ENCODE data around the gene MACROD2. TPM values are rescaled to one million over a fixed set of nuclear protein-coding genes. Genes with fewer than 3 reads are reported as not detected.

MACROD2 gene
- total RNA-seq, 1 donor from 2014 or later: not detected

- H3K4me3 Mint-ChIP-seq (ENCODE audit: low read depth): no peak overlapping the region
- H3K27ac Mint-ChIP-seq: no peak overlapping the region
- no peaks in the 10 kb centered on the region for H3K36me3 Mint-ChIP-seq (ENCODE audit: low read depth)
- intact Hi-C loops (cut with micrococcal nuclease): no loop called here
- no peak for DNase-seq (ENCODE audit: low spot score)
- H3K27me3 Mint-ChIP-seq (ENCODE audit: low read depth): no peaks in the 10 kb centered on the region
- H3K4me1 Mint-ChIP-seq (ENCODE audit: low read depth): no peaks in the 10 kb centered on the region
- peaks cover 23% of the 10 kb centered on the region for H3K9me3 Mint-ChIP-seq
Measured at GRCh38 chr20:14303106-14303505, 307.8 kb downstream of the MACROD2 start.

GRCh38 chr20:14303651-14304050 lies 308.3 kb downstream of the MACROD2 start:
- H3K27me3 Mint-ChIP-seq (ENCODE audit: low read depth): no peaks in the 10 kb centered on the region
- DNase-seq (ENCODE audit: low spot score): no peak
- intact Hi-C loops (cut with micrococcal nuclease): no loop called here
- H3K36me3 Mint-ChIP-seq (ENCODE audit: low read depth): no peaks in the 10 kb centered on the region
- no peak overlapping the region for H3K4me3 Mint-ChIP-seq (ENCODE audit: low read depth)
- no peak overlapping the region for H3K27ac Mint-ChIP-seq
- no peaks in the 10 kb centered on the region for H3K4me1 Mint-ChIP-seq (ENCODE audit: low read depth)
- peaks cover 20% of the 10 kb centered on the region for H3K9me3 Mint-ChIP-seq

GRCh38 chr20:14304472-14304871 lies 309.2 kb downstream of the MACROD2 start:
- Mint-ChIP-seq H3K9me3 (peaks cover 18% of the 10 kb centered on the region), H3K4me3 (ENCODE audit: low read depth) (no peak overlapping the region), H3K27ac (no peak overlapping the region), H3K36me3 (ENCODE audit: low read depth) (no peaks in the 10 kb centered on the region), H3K27me3 (ENCODE audit: low read depth) (no peaks in the 10 kb centered on the region), H3K4me1 (ENCODE audit: low read depth) (no peaks in the 10 kb centered on the region)
- intact Hi-C loops (cut with micrococcal nuclease): no loop called here
- DNase-seq (ENCODE audit: low spot score): no peak

GRCh38 chr20:14307956-14308355 lies 312.6 kb downstream of the MACROD2 start:
- Mint-ChIP-seq H3K27ac (no peak overlapping the region), H3K9me3 (peaks cover 25% of the 10 kb centered on the region), H3K36me3 (ENCODE audit: low read depth) (no peaks in the 10 kb centered on the region), H3K4me1 (ENCODE audit: low read depth) (no peaks in the 10 kb centered on the region), H3K4me3 (ENCODE audit: low read depth) (no peak overlapping the region), H3K27me3 (ENCODE audit: low read depth) (no peaks in the 10 kb centered on the region)
- no peak for DNase-seq (ENCODE audit: low spot score)
- intact Hi-C loops (cut with micrococcal nuclease): no loop called here

- intact Hi-C loops (cut with micrococcal nuclease): no loop called here
- H3K9me3 Mint-ChIP-seq: peaks cover 11% of the 10 kb centered on the region
- H3K36me3 Mint-ChIP-seq (ENCODE audit: low read depth): no peaks in the 10 kb centered on the region
- no peak for DNase-seq (ENCODE audit: low spot score)
- no peaks in the 10 kb centered on the region for H3K27me3 Mint-ChIP-seq (ENCODE audit: low read depth)
- no peaks in the 10 kb centered on the region for H3K4me1 Mint-ChIP-seq (ENCODE audit: low read depth)
- no peak overlapping the region for H3K4me3 Mint-ChIP-seq (ENCODE audit: low read depth)
- H3K27ac Mint-ChIP-seq: no peak overlapping the region
Measured at GRCh38 chr20:14310977-14311627, 315.8 kb downstream of the MACROD2 start.

- H3K4me1 Mint-ChIP-seq (ENCODE audit: low read depth): no peaks in the 10 kb centered on the region
- H3K27me3 Mint-ChIP-seq (ENCODE audit: low read depth): no peaks in the 10 kb centered on the region
- H3K36me3 Mint-ChIP-seq (ENCODE audit: low read depth): no peaks in the 10 kb centered on the region
- no peak for DNase-seq (ENCODE audit: low spot score)
- intact Hi-C loops (cut with micrococcal nuclease): no loop called here
- peaks cover 16% of the 10 kb centered on the region for H3K9me3 Mint-ChIP-seq
- no peak overlapping the region for H3K4me3 Mint-ChIP-seq (ENCODE audit: low read depth)
- H3K27ac Mint-ChIP-seq: no peak overlapping the region
Measured at GRCh38 chr20:14312001-14312400, 316.7 kb downstream of the MACROD2 start.

GRCh38 chr20:14313341-14314020 lies 318.2 kb downstream of the MACROD2 start:
- DNase-seq (ENCODE audit: low spot score): no peak
- H3K9me3 Mint-ChIP-seq: peaks cover 17% of the 10 kb centered on the region
- H3K27me3 Mint-ChIP-seq (ENCODE audit: low read depth): no peaks in the 10 kb centered on the region
- H3K4me3 Mint-ChIP-seq (ENCODE audit: low read depth): no peak overlapping the region
- no peak overlapping the region for H3K27ac Mint-ChIP-seq
- intact Hi-C loops (cut with micrococcal nuclease): no loop called here
- no peaks in the 10 kb centered on the region for H3K4me1 Mint-ChIP-seq (ENCODE audit: low read depth)
- H3K36me3 Mint-ChIP-seq (ENCODE audit: low read depth): no peaks in the 10 kb centered on the region

- no peak for DNase-seq (ENCODE audit: low spot score)
- no peak overlapping the region for H3K4me3 Mint-ChIP-seq (ENCODE audit: low read depth)
- intact Hi-C loops (cut with micrococcal nuclease): no loop called here
- no peak overlapping the region for H3K27ac Mint-ChIP-seq
- H3K4me1 Mint-ChIP-seq (ENCODE audit: low read depth): no peaks in the 10 kb centered on the region
- H3K36me3 Mint-ChIP-seq (ENCODE audit: low read depth): no peaks in the 10 kb centered on the region
- H3K27me3 Mint-ChIP-seq (ENCODE audit: low read depth): no peaks in the 10 kb centered on the region
- H3K9me3 Mint-ChIP-seq: peaks cover 29% of the 10 kb centered on the region
Measured at GRCh38 chr20:14319704-14320103, 324.4 kb downstream of the MACROD2 start.

- intact Hi-C loops (cut with micrococcal nuclease): no loop called here
- H3K36me3 Mint-ChIP-seq (ENCODE audit: low read depth): no peaks in the 10 kb centered on the region
- no peak overlapping the region for H3K27ac Mint-ChIP-seq
- H3K9me3 Mint-ChIP-seq: peaks cover 4% of the 10 kb centered on the region
- H3K4me3 Mint-ChIP-seq (ENCODE audit: low read depth): no peak overlapping the region
- no peak for DNase-seq (ENCODE audit: low spot score)
- H3K4me1 Mint-ChIP-seq (ENCODE audit: low read depth): no peaks in the 10 kb centered on the region
- no peaks in the 10 kb centered on the region for H3K27me3 Mint-ChIP-seq (ENCODE audit: low read depth)
Measured at GRCh38 chr20:14331646-14332045, 336.3 kb downstream of the MACROD2 start.

GRCh38 chr20:14332866-14333265 lies 337.6 kb downstream of the MACROD2 start:
- intact Hi-C loops (cut with micrococcal nuclease): no loop called here
- Mint-ChIP-seq H3K36me3 (ENCODE audit: low read depth) (no peaks in the 10 kb centered on the region), H3K9me3 (peaks cover 4% of the 10 kb centered on the region), H3K4me3 (ENCODE audit: low read depth) (no peak overlapping the region), H3K4me1 (ENCODE audit: low read depth) (no peaks in the 10 kb centered on the region), H3K27me3 (ENCODE audit: low read depth) (no peaks in the 10 kb centered on the region), H3K27ac (no peak overlapping the region)
- DNase-seq (ENCODE audit: low spot score): no peak

- intact Hi-C loops (cut with micrococcal nuclease): no loop called here
- no peak for DNase-seq (ENCODE audit: low spot score)
- Mint-ChIP-seq H3K36me3 (ENCODE audit: low read depth) (no peaks in the 10 kb centered on the region), H3K9me3 (peaks cover 4% of the 10 kb centered on the region), H3K27me3 (ENCODE audit: low read depth) (no peaks in the 10 kb centered on the region), H3K4me3 (ENCODE audit: low read depth) (no peak overlapping the region), H3K27ac (no peak overlapping the region), H3K4me1 (ENCODE audit: low read depth) (no peaks in the 10 kb centered on the region)
Measured at GRCh38 chr20:14333721-14334120, 338.4 kb downstream of the MACROD2 start.

GRCh38 chr20:14334306-14334930 lies 339.1 kb downstream of the MACROD2 start:
- H3K36me3 Mint-ChIP-seq (ENCODE audit: low read depth): no peaks in the 10 kb centered on the region
- intact Hi-C loops (cut with micrococcal nuclease): no loop called here
- peaks cover 4% of the 10 kb centered on the region for H3K9me3 Mint-ChIP-seq
- no peaks in the 10 kb centered on the region for H3K27me3 Mint-ChIP-seq (ENCODE audit: low read depth)
- H3K4me1 Mint-ChIP-seq (ENCODE audit: low read depth): no peaks in the 10 kb centered on the region
- H3K4me3 Mint-ChIP-seq (ENCODE audit: low read depth): no peak overlapping the region
- no peak for DNase-seq (ENCODE audit: low spot score)
- H3K27ac Mint-ChIP-seq: no peak overlapping the region

GRCh38 chr20:14335052-14335451 lies 339.7 kb downstream of the MACROD2 start:
- no peak overlapping the region for H3K4me3 Mint-ChIP-seq (ENCODE audit: low read depth)
- H3K9me3 Mint-ChIP-seq: peaks cover 2% of the 10 kb centered on the region
- no peak for DNase-seq (ENCODE audit: low spot score)
- intact Hi-C loops (cut with micrococcal nuclease): no loop called here
- no peaks in the 10 kb centered on the region for H3K4me1 Mint-ChIP-seq (ENCODE audit: low read depth)
- H3K27me3 Mint-ChIP-seq (ENCODE audit: low read depth): no peaks in the 10 kb centered on the region
- H3K27ac Mint-ChIP-seq: no peak overlapping the region
- no peaks in the 10 kb centered on the region for H3K36me3 Mint-ChIP-seq (ENCODE audit: low read depth)

Measured in activated T-helper 2 cell treated with anti-CD3 and anti-CD28 coated beads, Interferon-gamma antibody, Interleukin-2, Interleukin-4, amounts not matched to agents 10 μg/mL and 5 μg/mL and 100 μg/mL, durations not matched to agents 14 hours and 24 hours and 36 hours (primary cell).